GM12874 (cell line): ENCODE data around the gene CYTH4.

ENCODE experiments used
- CTCF ChIP-seq: IDR thresholded peaks from 2 replicates; pipeline ENCODE4 v1.5.1; 2011; ENCODE audit warnings: low read depth, mild to moderate bottlenecking, control low read depth, low read length, moderate library complexity; ENCODE audit not compliant: insufficient read depth

Gene CYTH4

GRCh38 chr22:37306494-37306829 lies 24.2 kb downstream of the CYTH4 start:
- no peak for TF ChIP-seq CTCF

- TF ChIP-seq CTCF: no peak
Measured at GRCh38 chr22:37308385-37309200, 26.3 kb downstream of the CYTH4 start.

- no peak for TF ChIP-seq CTCF
Measured at GRCh38 chr22:37309211-37310074, 27.1 kb downstream of the CYTH4 start.

- TF ChIP-seq CTCF: no peak
Measured at GRCh38 chr22:37310075-37310606, 27.8 kb downstream of the CYTH4 start.

GRCh38 chr22:37310815-37311595 lies 28.7 kb downstream of the CYTH4 start:
- no peak for TF ChIP-seq CTCF

- no peak for TF ChIP-seq CTCF
Measured at GRCh38 chr22:37311761-37312312, 29.5 kb downstream of the CYTH4 start.
